NK-92 (cell line): ENCODE data around the gene SUPT20HL1.
"Not testable (repeated sequence)": the region's sequence is repeated elsewhere in the genome, so short reads cannot be mapped to it uniquely, and the experiment has no call there.

Experiments used
- DNase-seq: peaks from one replicate; lab custom pipeline; 2025; ENCODE audit not compliant: unreplicated experiment; lab: John Stamatoyannopoulos, UW

SUPT20HL1 gene

GRCh38 chrX:24360272-24360671 is at the start of gene SUPT20HL1:
Gene SUPT20HL1, plus strand, starts transcription at chrX:24360639. Its CDS starts 2,122 bp downstream, at chrX:24362761.
- DNase-seq = no peak

GRCh38 chrX:24310916-24311315 is 49.5 kb upstream of the SUPT20HL1 start:
- not testable (repeated sequence) for DNase-seq

- DNase-seq = not testable (repeated sequence)
Measured at GRCh38 chrX:24311507-24312248, 48.8 kb upstream of the SUPT20HL1 start.

GRCh38 chrX:24312249-24312607 is 48.2 kb upstream of the SUPT20HL1 start:
- DNase-seq = not testable (repeated sequence)

- DNase-seq = no peak
Measured at GRCh38 chrX:24314019-24314635, 46.3 kb upstream of the SUPT20HL1 start, which contains the start of gene SUPT20HL2. Gene SUPT20HL2, minus strand, starts transcription at chrX:24314069. Its CDS starts 754 bp downstream, at chrX:24313315.

GRCh38 chrX:24316111-24316510 is 44.3 kb upstream of the SUPT20HL1 start:
- DNase-seq = no peak

- no peak for DNase-seq
Measured at GRCh38 chrX:24317567-24317966, 42.9 kb upstream of the SUPT20HL1 start.

GRCh38 chrX:24321741-24322395 is 38.6 kb upstream of the SUPT20HL1 start:
- no peak for DNase-seq

GRCh38 chrX:24325231-24325630 is 35.2 kb upstream of the SUPT20HL1 start:
- DNase-seq = no peak

- no peak for DNase-seq
Measured at GRCh38 chrX:24332878-24333277, 27.6 kb upstream of the SUPT20HL1 start.

- DNase-seq = no peak
Measured at GRCh38 chrX:24333371-24333770, 27.1 kb upstream of the SUPT20HL1 start.

GRCh38 chrX:24334461-24334860 is 26.0 kb upstream of the SUPT20HL1 start:
- no peak for DNase-seq

- no peak for DNase-seq
Measured at GRCh38 chrX:24335871-24336270, 24.6 kb upstream of the SUPT20HL1 start.

- no peak for DNase-seq
Measured at GRCh38 chrX:24339911-24340310, 20.5 kb upstream of the SUPT20HL1 start.

GRCh38 chrX:24340501-24340900 is 19.9 kb upstream of the SUPT20HL1 start:
- no peak for DNase-seq

- DNase-seq = no peak
Measured at GRCh38 chrX:24341795-24342194, 18.6 kb upstream of the SUPT20HL1 start.

GRCh38 chrX:24343719-24344118 is 16.7 kb upstream of the SUPT20HL1 start:
- DNase-seq = no peak

GRCh38 chrX:24347881-24348280 is 12.6 kb upstream of the SUPT20HL1 start:
- no peak for DNase-seq

- DNase-seq = no peak
Measured at GRCh38 chrX:24350217-24350616, 10.2 kb upstream of the SUPT20HL1 start.

- no peak for DNase-seq
Measured at GRCh38 chrX:24355095-24355494, 5.3 kb upstream of the SUPT20HL1 start.

- no peak for DNase-seq
Measured at GRCh38 chrX:24357106-24357505, 3.3 kb upstream of the SUPT20HL1 start.
